GM18870 (cell line): Measurements from ENCODE around the gene BTBD16.

ENCODE experiments used
- ATAC-seq: cut with Tn5 transposase; IDR thresholded peaks from one replicate; pipeline ENCODE4 v1.9.1; 2021; ENCODE audit warnings: moderate library complexity; ENCODE audit not compliant: unreplicated experiment

BTBD16 gene

GRCh38 chr10:122248356-122249302 lies 22.5 kb upstream of the BTBD16 start:
- no peak for ATAC-seq

- ATAC-seq = no peak
Observed at GRCh38 chr10:122249303-122249850, 21.7 kb upstream of the BTBD16 start.

- ATAC-seq = no peak
Observed at GRCh38 chr10:122249991-122250750, 20.9 kb upstream of the BTBD16 start.

- ATAC-seq = no peak
Observed at GRCh38 chr10:122251459-122252255, 19.4 kb upstream of the BTBD16 start.

GRCh38 chr10:122252805-122253204 lies 18.3 kb upstream of the BTBD16 start:
- ATAC-seq = no peak

GRCh38 chr10:122253605-122254004 lies 17.5 kb upstream of the BTBD16 start:
- no peak for ATAC-seq

GRCh38 chr10:122254831-122255230 lies 16.3 kb upstream of the BTBD16 start:
- no peak for ATAC-seq

- no peak for ATAC-seq
Observed at GRCh38 chr10:122255509-122256301, 15.4 kb upstream of the BTBD16 start.

GRCh38 chr10:122257041-122257440 lies 14.1 kb upstream of the BTBD16 start:
- no peak for ATAC-seq

DNA sequence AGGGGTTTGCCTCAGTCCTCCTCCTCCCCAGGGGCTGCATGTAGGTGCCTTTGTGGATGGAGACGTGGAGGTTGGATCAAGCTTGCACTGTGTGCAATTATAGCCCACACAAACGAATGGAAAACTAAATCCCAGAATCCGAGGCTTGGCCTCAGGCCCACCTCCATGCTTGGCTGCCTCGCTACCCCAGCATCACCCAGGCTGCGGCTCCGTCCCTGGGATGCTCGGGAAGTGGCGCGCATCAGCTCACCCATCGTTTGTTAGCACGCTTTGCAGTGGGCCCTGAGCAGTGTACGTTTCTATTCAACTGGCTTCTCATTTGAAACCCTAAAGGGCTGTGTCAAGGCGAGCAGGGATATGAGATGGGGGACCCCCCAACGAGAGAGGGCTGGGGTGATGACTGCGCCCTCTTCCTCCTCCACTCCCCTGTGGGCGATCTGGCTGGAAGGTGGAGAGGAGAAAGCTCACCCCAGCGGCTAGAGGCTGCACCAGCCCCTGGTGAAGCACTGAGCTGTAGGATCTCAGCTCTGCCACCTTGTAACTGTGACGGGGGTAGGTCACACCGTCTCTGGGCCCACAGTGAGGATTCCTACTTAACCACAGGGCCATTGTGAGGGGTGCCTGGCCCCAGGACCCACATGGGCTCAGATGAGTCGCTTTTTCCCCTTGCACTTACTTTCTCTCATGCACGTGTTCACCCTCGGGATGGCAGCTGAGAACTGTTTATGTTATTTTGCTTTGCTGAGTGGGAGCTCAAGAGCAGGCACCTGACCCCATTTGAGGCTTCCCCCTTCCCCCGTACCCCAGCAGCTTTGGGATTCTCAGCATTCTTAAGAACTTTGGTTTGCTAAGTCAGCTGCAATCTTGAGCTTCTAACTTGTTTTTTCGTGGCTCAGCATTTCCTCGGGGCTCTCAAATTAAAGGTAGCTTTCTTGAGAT lies 12.7 kb upstream of the BTBD16 start:
- no peak for ATAC-seq

GRCh38 chr10:122259075-122259466 lies 12.0 kb upstream of the BTBD16 start:
- ATAC-seq = no peak

DNA sequence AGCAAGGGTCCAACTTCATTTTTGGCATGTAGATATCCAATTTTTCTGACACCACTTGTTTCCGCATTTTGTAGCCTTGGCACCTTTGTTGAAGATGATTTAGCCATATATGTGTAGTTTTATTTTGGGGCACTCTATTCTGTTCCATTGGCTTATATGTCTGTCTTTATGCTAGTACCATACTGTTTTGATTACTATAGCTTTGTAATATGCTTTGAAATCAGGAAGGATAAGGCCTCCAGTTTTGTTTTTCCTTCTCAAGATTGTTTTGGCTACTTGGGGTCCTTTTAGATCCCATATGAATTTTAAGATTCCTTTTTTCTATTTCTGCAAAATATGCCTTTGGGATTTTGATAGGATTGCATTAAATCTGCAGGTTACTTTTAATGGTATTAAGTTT lies 9.5 kb upstream of the BTBD16 start:
- no peak for ATAC-seq

GRCh38 chr10:122263971-122264370 lies 7.1 kb upstream of the BTBD16 start:
- no peak for ATAC-seq

DNA sequence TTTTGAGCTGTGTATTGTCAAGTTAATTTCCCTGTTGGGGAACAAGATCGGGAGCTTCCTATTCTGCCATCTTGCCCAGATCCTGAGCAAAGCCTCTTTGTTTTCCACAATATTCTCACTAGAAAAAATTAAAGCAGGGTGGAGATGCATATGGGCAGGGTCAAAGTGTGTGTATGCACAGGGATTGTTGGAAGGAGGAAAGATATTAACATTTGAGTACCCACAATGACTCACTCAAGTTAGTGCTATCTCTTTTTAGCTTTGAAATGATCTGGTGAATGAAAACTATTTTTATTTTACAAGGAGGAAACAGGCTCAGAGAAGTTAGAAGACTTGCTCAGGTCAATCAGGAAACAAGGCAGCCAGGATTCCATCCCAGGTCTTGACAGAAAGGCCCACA lies 6.7 kb upstream of the BTBD16 start:
- no peak for ATAC-seq

DNA sequence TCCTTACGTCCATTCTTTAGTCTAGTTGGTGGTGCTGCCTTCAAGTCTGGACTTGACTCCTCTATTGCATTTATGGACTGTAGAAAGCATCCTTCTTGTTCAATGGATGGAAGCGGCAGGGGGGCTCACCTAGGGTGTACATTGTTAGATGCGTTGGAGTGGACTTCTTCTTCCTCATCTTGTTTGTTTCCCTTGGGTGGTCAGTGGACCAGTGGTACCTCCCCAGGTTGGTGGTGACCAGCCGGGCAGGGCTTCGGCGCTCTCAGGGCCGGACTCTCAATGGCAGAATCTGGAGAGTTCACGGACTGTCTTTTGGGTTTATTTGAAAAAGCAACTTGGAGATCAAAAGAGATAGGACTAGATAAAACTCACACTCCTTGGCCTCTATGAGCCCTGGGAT lies 6.2 kb upstream of the BTBD16 start:
- ATAC-seq = no peak

GRCh38 chr10:122265896-122266295 lies 5.2 kb upstream of the BTBD16 start:
- ATAC-seq = no peak

DNA sequence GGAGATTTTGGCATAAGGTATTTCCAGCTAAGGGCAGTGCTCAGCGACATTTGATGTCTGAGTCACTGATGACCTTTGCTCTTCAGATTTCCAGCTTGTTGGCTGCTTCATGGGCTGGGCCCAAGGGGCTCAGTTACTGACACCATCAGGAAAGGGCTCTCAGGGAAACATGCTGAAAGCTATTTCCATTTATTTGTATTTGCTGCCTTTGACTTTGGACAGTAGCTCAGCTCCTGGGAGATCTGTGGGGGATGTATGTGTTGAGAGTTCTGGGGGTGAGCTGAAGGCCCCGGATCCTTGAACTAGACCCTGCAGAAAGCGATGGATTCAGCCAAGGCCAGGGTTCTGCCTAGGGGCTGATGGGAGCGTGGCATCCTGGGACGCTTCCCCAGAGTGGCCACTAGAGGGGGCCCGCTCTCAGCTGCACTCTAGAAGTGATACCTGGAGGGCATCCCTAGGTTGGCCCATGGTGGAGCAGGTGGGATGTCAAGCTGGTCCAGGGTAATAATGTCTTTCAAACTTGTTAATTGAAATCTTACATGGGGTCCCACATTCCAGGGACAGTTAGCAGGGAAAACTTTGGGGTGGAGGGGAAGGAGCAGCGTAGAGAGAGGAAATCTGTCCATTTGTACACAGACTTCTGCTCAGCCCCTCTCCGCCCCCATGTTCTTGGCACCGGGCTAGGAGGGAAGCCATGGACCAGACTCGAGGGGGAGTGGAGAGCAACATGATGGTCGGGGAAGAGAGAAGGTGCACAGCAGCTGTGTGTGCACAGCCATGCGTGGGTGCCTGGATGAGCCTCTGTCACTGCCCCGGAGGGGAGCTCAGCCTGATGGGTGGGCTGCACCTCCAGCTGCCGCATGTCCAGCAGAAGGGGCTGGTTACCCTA lies 3.0 kb upstream of the BTBD16 start:
- ATAC-seq = no peak

DNA sequence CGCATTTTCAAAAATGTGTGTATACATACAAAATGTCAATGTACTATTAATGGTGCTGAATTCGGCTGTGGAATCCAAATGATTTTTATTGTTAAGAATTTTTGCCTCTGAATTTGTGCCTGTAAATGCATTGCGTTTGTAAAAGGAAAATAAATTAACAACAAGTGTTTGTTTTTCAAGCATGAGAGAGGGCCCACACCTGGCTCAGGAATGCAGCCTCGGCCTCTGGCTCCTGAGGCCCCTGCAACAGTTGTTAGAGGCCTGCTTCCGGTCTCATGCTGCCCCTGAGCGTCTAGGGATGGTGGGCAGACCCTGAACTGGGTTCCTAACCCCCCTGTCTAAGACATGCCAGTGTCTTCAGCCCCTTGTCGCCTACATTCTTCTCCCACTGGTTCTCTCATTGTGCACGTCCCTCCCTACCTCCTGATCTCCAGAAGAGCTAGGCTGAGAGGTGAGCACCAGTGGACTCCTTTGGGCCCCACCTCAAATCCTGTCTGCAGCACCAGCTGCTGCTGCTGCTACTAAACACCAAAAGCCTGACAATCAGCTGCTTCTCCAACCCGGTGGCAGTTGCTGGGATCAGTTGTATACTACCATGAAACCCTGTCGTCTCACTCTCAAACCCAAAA lies 1.9 kb upstream of the BTBD16 start:
- ATAC-seq = no peak
